Measurements from ENCODE around the gene SUN5. TPM values are rescaled to one million over a fixed set of nuclear protein-coding genes. Genes with fewer than 3 reads are reported as not detected.

Gene SUN5
- total and polyA plus RNA-seq, 2 donors (not counting 3 experiments of a cell fraction or from before 2014, with no cell fraction given), result not detected

- FAIRE-seq (no peak), DNase-seq (ENCODE audit: low read depth, low spot score) (no peak)
- H3K27ac ChIP-seq (ENCODE audit: insufficient read depth, low read depth, low read length), result no peak overlapping the region
- dilution Hi-C loops (cut with MboI; ENCODE audit: extremely low pct_ligation_motif_present, low sequenced_read_pairs), result no loop called here
- TF ChIP-seq POLR2A (IDR thresholded peaks at IDR 0.05; ENCODE audit: low read depth, low read length) (no peak), MAX (IDR thresholded peaks at IDR 0.05; ENCODE audit: insufficient read depth, insufficient read length) (no peak), FOS (IDR thresholded peaks at IDR 0.05; ENCODE audit: borderline replicate concordance, insufficient read depth, low read length) (no peak), POLR2AphosphoS5 (IDR thresholded peaks at IDR 0.05; ENCODE audit: insufficient read depth, low read depth, low read length) (no peak), EZH2 (IDR thresholded peaks at IDR 0.05; ENCODE audit: borderline replicate concordance, low read depth, low read length, severe bottlenecking) (no peak), JUN (IDR thresholded peaks at IDR 0.05; ENCODE audit: borderline replicate concordance, insufficient read depth, insufficient read length, low read depth) (no peak), MYC (IDR thresholded peaks at IDR 0.05; ENCODE audit: low read depth, low read length) (no peak), GATA2 (IDR thresholded peaks at IDR 0.05; ENCODE audit: insufficient read depth, insufficient read length, low read depth, low read length) (no peak), CTCF (IDR thresholded peaks at IDR 0.05; ENCODE audit: extremely low read depth in 1 of 2, insufficient read depth in 1 of 2, low read depth in 1 of 2, low read length in 2 of 2) (no peak)
- CTCF ChIA-PET, result no interaction called here
- no TSS peak for BruUV-seq (replicated peaks)
- no peak overlapping the region for H3K4me2 ChIP-seq (ENCODE audit: insufficient read depth, low read length)
- H3K9ac ChIP-seq (replicated peaks; ENCODE audit: extremely low read depth, insufficient read depth, low read length), result no peak overlapping the region
- H2AFZ ChIP-seq (ENCODE audit: low read depth, low read length), result no peak overlapping the region
- POLR2A ChIA-PET, result no interaction called here
- no peaks in the 10 kb centered on the region for H3K4me1 ChIP-seq (ENCODE audit: control insufficient read depth, extremely low read depth, insufficient read depth, low read length)
- no peaks in the 10 kb centered on the region for H3K9me1 ChIP-seq (replicated peaks; ENCODE audit: control insufficient read depth, extremely low read depth, insufficient read depth, low read length)
- no peak overlapping the region for H3K4me3 ChIP-seq (replicated peaks in 1 of 3; ENCODE audit: insufficient read depth in 1 of 3, low read depth in 1 of 3, low read length in 3 of 3)
- peaks cover 1 to 2% of the 10 kb centered on the region in 2 experiments for H3K27me3 ChIP-seq (ENCODE audit: control insufficient read depth in 2 of 2, insufficient read depth in 2 of 2, low read length in 2 of 2)
- no peaks in the 10 kb centered on the region for H3K36me3 ChIP-seq (ENCODE audit: control insufficient read depth in 2 of 2, extremely low read depth in 1 of 2, insufficient read depth in 2 of 2, low read length in 2 of 2)
- intact Hi-C loops (cut with micrococcal nuclease), result no loop called here
- H3K79me2 ChIP-seq (ENCODE audit: control insufficient read depth, insufficient read depth, low read length), result no peaks in the 10 kb centered on the region
- no peaks in the 10 kb centered on the region for H4K20me1 ChIP-seq (replicated peaks; ENCODE audit: control insufficient read depth, extremely low read depth, insufficient read depth, low read length)
- H3K9me3 ChIP-seq (replicated peaks; ENCODE audit: control insufficient read depth, insufficient read depth, low read length), result no peaks in the 10 kb centered on the region
These were observed 38.5 kb downstream of the SUN5 start for GRCh38 chr20:32965581-32966373.
